Endodermal cell (in vitro differentiated cells): ENCODE results near the gene LRIG1. TPM values are rescaled to one million over a fixed set of nuclear protein-coding genes. Genes with fewer than 3 reads are reported as not detected.

Experiments
- DNase-seq: peaks from one replicate; pipeline ENCODE4 v3.0.0-alpha.2; 2017
- H3K27ac ChIP-seq: 2 replicates; pipeline ENCODE4 v1.5.1; 2013; ENCODE audit warnings: mild to moderate bottlenecking, low read depth, low read length, moderate library complexity
- H3K27me3 ChIP-seq: 2 replicates; pipeline ENCODE4 v1.6.1; 2013; ENCODE audit warnings: mild to moderate bottlenecking, low read length, moderate library complexity; ENCODE audit not compliant: insufficient read depth, control insufficient read depth, poor library complexity, severe bottlenecking
- H3K36me3 ChIP-seq: 2 replicates; pipeline ENCODE4 v1.7.0; 2013; ENCODE audit warnings: mild to moderate bottlenecking, low read length, moderate library complexity; ENCODE audit not compliant: control insufficient read depth, insufficient read depth
- H3K4me1 ChIP-seq: one replicate; pipeline ENCODE4 v1.7.0; 2013; ENCODE audit warnings: low read length; ENCODE audit not compliant: control insufficient read depth, insufficient read depth
- H3K4me3 ChIP-seq: 2 replicates; pipeline ENCODE4 v1.5.1; 2013; ENCODE audit warnings: mild to moderate bottlenecking, low read length, moderate library complexity
- H3K9ac ChIP-seq: 2 replicates; pipeline ENCODE4 v1.6.1; 2013; ENCODE audit warnings: mild to moderate bottlenecking, low read length, moderate library complexity; ENCODE audit not compliant: poor library complexity, severe bottlenecking; ENCODE audit errors: extremely low read depth
- H3K9me3 ChIP-seq: 2 replicates; pipeline ENCODE4 v1.6.1; 2013; ENCODE audit warnings: mild to moderate bottlenecking, low read length, moderate library complexity; ENCODE audit not compliant: control insufficient read depth
- H3K27ac Mint-ChIP-seq: 2 replicates; pipeline ENCODE4 v1.8.0; 2020; ENCODE audit warnings: mixed read lengths
- H3K27me3 Mint-ChIP-seq: 2 replicates; pipeline ENCODE4 v1.8.0; 2021; ENCODE audit warnings: mild to moderate bottlenecking, mixed read lengths; ENCODE audit not compliant: insufficient read depth
- H3K36me3 Mint-ChIP-seq: 2 replicates; pipeline ENCODE4 v1.8.0; 2020; ENCODE audit warnings: low read depth, mixed read lengths
- H3K4me1 Mint-ChIP-seq: 2 replicates; pipeline ENCODE4 v1.8.0; 2020; ENCODE audit warnings: mixed read lengths
- H3K4me3 Mint-ChIP-seq: 2 replicates; pipeline ENCODE4 v1.8.0; 2020; ENCODE audit warnings: mild to moderate bottlenecking, moderate library complexity, mixed read lengths
- H3K9me3 Mint-ChIP-seq: 2 replicates; pipeline ENCODE4 v1.8.0; 2020; ENCODE audit warnings: mild to moderate bottlenecking, mixed read lengths
- WGBS, 2 experiments: methylation state at CpG; one replicate each; pipeline versions ENCODE4 v1.1.5 to v1.1.7; 2013; ENCODE audit warnings: missing lambda C conversion rate in 2 of 2, mixed read lengths in 1 of 2; ENCODE audit not compliant: insufficient coverage in 1 of 2, insufficient read length in 1 of 2; 5-methylcytosine and 5-hydroxymethylcytosine counted together
- total RNA-seq, 2 donors: library from RNA; stranded (reverse); fragmentation: NEBNext Ultra II Directional in 1 of 2; extraction: Animal tissue kit (Norgen Biotek cat#: 25700) in 1 of 2; gene quantifications; 2 replicates in 1 of 2; 3 replicates in 1 of 2; pipeline ENCODE4 v1.2.1, GENCODE V29; 2021
- TF ChIP-seq, protein P1 (sequence below): fragments of 200-600 bp; sonication (generic); conservative IDR thresholded peaks from 2 replicates; pipeline ENCODE4 v1.5.0; 2021; ENCODE audit warnings: antibody characterized with exemption, mild to moderate bottlenecking

Gene LRIG1
- total RNA-seq, 2 donors from 2014 or later: 37.5 to 42.3 TPM

DNA sequence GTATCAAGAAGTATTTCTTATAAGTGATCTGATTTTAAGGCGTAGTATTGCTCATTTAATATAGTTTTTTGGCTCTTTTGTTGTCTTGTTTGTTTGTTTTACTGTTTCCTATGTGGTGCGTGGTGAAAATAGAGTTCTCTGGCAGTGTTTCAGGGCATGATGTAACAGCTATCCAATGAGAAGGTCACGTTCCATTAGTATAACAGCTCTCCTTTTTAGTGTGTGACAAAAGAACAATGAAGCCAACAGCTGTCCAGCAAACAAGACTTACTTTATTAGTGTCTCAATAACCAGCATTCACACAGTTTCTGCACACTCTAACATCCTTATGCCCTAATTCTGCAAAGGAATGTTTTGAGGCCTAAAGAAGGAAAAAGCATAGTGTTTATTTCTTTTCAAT lies 152.1 kb downstream of the LRIG1 start:
- Mint-ChIP-seq H3K27me3 (no peaks in the 10 kb centered on the region), H3K9me3 (peaks cover 4% of the 10 kb centered on the region), H3K4me1 (peaks cover 5% of the 10 kb centered on the region), H3K36me3 (peaks cover 15% of the 10 kb centered on the region), H3K27ac (no peak overlapping the region), H3K4me3 (no peak overlapping the region)
- Histone ChIP-seq H3K36me3 (no peaks in the 10 kb centered on the region), H3K9ac (no peak overlapping the region), H3K4me3 (no peak overlapping the region), H3K4me1 (peaks cover 3% of the 10 kb centered on the region), H3K9me3 (no peaks in the 10 kb centered on the region), H3K27ac (no peak overlapping the region), H3K27me3 (no peaks in the 10 kb centered on the region)
- 93 to 100% methylated on average over 1 to 3 of the region's 3 CpGs for WGBS, 2 experiments
- no peak for DNase-seq
- TF ChIP-seq, protein P1, sequence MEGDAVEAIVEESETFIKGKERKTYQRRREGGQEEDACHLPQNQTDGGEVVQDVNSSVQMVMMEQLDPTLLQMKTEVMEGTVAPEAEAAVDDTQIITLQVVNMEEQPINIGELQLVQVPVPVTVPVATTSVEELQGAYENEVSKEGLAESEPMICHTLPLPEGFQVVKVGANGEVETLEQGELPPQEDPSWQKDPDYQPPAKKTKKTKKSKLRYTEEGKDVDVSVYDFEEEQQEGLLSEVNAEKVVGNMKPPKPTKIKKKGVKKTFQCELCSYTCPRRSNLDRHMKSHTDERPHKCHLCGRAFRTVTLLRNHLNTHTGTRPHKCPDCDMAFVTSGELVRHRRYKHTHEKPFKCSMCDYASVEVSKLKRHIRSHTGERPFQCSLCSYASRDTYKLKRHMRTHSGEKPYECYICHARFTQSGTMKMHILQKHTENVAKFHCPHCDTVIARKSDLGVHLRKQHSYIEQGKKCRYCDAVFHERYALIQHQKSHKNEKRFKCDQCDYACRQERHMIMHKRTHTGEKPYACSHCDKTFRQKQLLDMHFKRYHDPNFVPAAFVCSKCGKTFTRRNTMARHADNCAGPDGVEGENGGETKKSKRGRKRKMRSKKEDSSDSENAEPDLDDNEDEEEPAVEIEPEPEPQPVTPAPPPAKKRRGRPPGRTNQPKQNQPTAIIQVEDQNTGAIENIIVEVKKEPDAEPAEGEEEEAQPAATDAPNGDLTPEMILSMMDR: no peak

GRCh38 chr3:66344848-66345578 lies 155.8 kb downstream of the LRIG1 start:
- Histone ChIP-seq H3K4me1 (no peaks in the 10 kb centered on the region), H3K4me3 (no peak overlapping the region), H3K27ac (no peak overlapping the region), H3K36me3 (no peaks in the 10 kb centered on the region), H3K9me3 (no peaks in the 10 kb centered on the region), H3K9ac (no peak overlapping the region), H3K27me3 (no peaks in the 10 kb centered on the region)
- Mint-ChIP-seq H3K4me3 (no peak overlapping the region), H3K36me3 (peaks cover 15% of the 10 kb centered on the region), H3K27ac (no peak overlapping the region), H3K4me1 (peaks cover 2% of the 10 kb centered on the region), H3K9me3 (peaks cover 5% of the 10 kb centered on the region), H3K27me3 (no peaks in the 10 kb centered on the region)
- 86 to 98% methylated on average over 6 to 8 of the region's 8 CpGs for WGBS, 2 experiments
- DNase-seq: no peak
- TF ChIP-seq, protein P1: no peak

DNA sequence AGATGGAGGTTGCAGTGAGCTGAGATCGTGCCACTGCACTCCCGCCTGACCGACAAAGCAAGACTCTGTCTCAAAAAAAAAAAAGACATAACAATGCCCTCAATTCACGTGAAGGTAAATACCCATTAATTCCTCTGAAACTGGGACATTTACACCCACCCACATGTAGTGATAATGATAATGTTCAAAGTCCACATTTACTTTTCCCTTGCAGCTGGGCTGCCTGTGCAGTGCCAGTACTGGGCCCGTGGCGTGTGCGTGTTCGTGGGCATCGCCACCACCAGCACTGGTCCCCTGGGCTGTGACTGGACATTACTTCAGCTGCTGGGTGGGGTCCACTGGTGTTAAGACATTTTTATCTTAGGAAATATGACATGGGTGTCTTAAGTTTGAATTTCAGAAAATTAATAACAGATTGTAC lies 156.4 kb downstream of the LRIG1 start:
- H3K9me3 ChIP-seq: no peaks in the 10 kb centered on the region
- WGBS, 2 experiments: 93 to 100% methylated on average over 4 to 9 of the region's 9 CpGs
- DNase-seq: no peak
- Mint-ChIP-seq H3K27me3 (no peaks in the 10 kb centered on the region), H3K4me1 (peaks cover 2% of the 10 kb centered on the region), H3K27ac (no peak overlapping the region), H3K9me3 (peaks cover 5% of the 10 kb centered on the region), H3K36me3 (peaks cover 15% of the 10 kb centered on the region), H3K4me3 (no peak overlapping the region)
- no peak overlapping the region for H3K27ac ChIP-seq
- H3K27me3 ChIP-seq: no peaks in the 10 kb centered on the region
- no peaks in the 10 kb centered on the region for H3K36me3 ChIP-seq
- TF ChIP-seq, protein P1: no peak
- H3K4me1 ChIP-seq: no peaks in the 10 kb centered on the region
- no peak overlapping the region for H3K9ac ChIP-seq
- H3K4me3 ChIP-seq: no peak overlapping the region
